CD8-positive, alpha-beta memory T cell (primary cell): ENCODE results near the gene ABCA4. TPM values are rescaled to one million over a fixed set of nuclear protein-coding genes. Genes with fewer than 3 reads are reported as not detected.
"Not testable (repeated sequence)": the region's sequence is repeated elsewhere in the genome, so short reads cannot be mapped to it uniquely, and the experiment has no call there.

Source experiments
- CTCF ChIA-PET: fragments of 350-600 bp; sonication (Branson Sonifier 250); formaldehyde crosslinking; loops from one replicate; lab custom pipeline; 2021; ENCODE audit warnings: antibody characterized with exemption; lab: Charles Lee
- POLR2A ChIA-PET: fragments of 350-600 bp; sonication (Branson Sonifier 250); formaldehyde crosslinking; loops from one replicate; lab custom pipeline; 2021; ENCODE audit warnings: antibody characterized with exemption; lab: Charles Lee
- DNase-seq, 5 donors: peaks; one replicate each; pipeline versions ENCODE4 v3.0.0 to v3.0.0-alpha.2; 2020 to 2022; ENCODE audit warnings: mixed read lengths in 1 of 5
- H3K27ac ChIP-seq: one replicate; pipeline ENCODE4 v1.7.0; 2013; ENCODE audit warnings: low read depth, mild to moderate bottlenecking, low read length, moderate library complexity
- H3K27me3 ChIP-seq: 2 replicates; pipeline ENCODE4 v1.7.0; 2013; ENCODE audit warnings: low read length, mild to moderate bottlenecking; ENCODE audit not compliant: insufficient read depth, poor library complexity, severe bottlenecking
- H3K36me3 ChIP-seq: 2 replicates; pipeline ENCODE4 v1.7.0; 2013; ENCODE audit warnings: mild to moderate bottlenecking, low read length, moderate library complexity; ENCODE audit not compliant: insufficient read depth
- H3K4me1 ChIP-seq: 2 replicates; pipeline ENCODE4 v1.7.0; 2013; ENCODE audit warnings: mild to moderate bottlenecking, low read length, moderate library complexity; ENCODE audit not compliant: insufficient read depth
- H3K4me3 ChIP-seq: 2 replicates; pipeline ENCODE4 v1.7.0; 2013; ENCODE audit warnings: mild to moderate bottlenecking, low read length
- H3K9me3 ChIP-seq: 2 replicates; pipeline ENCODE4 v1.7.0; 2013; ENCODE audit warnings: mild to moderate bottlenecking, low read length
- H3K27ac Mint-ChIP-seq, 8 donors: one replicate each; pipeline ENCODE4 v1.8.0; 2020 to 2021; ENCODE audit warnings: mixed read lengths in 8 of 8, mild to moderate bottlenecking in 6 of 8, inconsistent platforms in 3 of 8, moderate library complexity in 3 of 8
- H3K27me3 Mint-ChIP-seq, 2 donors: one replicate each; pipeline ENCODE4 v1.8.0; 2020 to 2021; ENCODE audit warnings: mixed read lengths in 2 of 2, mild to moderate bottlenecking in 1 of 2, moderate library complexity in 1 of 2
- H3K36me3 Mint-ChIP-seq, 3 donors: one replicate each; pipeline ENCODE4 v1.8.0; 2020 to 2021; ENCODE audit warnings: mixed read lengths in 3 of 3, inconsistent platforms in 1 of 3, mild to moderate bottlenecking in 1 of 3
- H3K4me1 Mint-ChIP-seq, 3 donors: one replicate each; pipeline ENCODE4 v1.8.0; 2020 to 2021; ENCODE audit warnings: mixed read lengths in 3 of 3, inconsistent platforms in 1 of 3, mild to moderate bottlenecking in 1 of 3
- H3K4me3 Mint-ChIP-seq, 7 donors: one replicate each; pipeline ENCODE4 v1.8.0; 2020 to 2021; ENCODE audit warnings: mixed read lengths in 7 of 7, mild to moderate bottlenecking in 6 of 7, moderate library complexity in 4 of 7, inconsistent platforms in 2 of 7
- H3K9me3 Mint-ChIP-seq, 5 donors: one replicate each; pipeline ENCODE4 v1.8.0; 2020 to 2022; ENCODE audit warnings: mixed read lengths in 5 of 5, mild to moderate bottlenecking in 3 of 5, moderate library complexity in 2 of 5, inconsistent platforms in 1 of 5
- polyA plus RNA-seq: library from polyadenylated mRNA; unstranded; fragments of 300-500 nt; fragmentation: Illumina TruSeq; gene quantifications from one replicate; pipeline ENCODE4 v1.2.3, GENCODE V29; 2021
- total RNA-seq, 2 experiments: library from RNA; stranded (reverse); gene quantifications; one replicate each; pipeline ENCODE4 v1.2.3, GENCODE V29; 2021

ABCA4 gene
- total and polyA plus RNA-seq, 3 experiments from 2014 or later = not detected

DNA sequence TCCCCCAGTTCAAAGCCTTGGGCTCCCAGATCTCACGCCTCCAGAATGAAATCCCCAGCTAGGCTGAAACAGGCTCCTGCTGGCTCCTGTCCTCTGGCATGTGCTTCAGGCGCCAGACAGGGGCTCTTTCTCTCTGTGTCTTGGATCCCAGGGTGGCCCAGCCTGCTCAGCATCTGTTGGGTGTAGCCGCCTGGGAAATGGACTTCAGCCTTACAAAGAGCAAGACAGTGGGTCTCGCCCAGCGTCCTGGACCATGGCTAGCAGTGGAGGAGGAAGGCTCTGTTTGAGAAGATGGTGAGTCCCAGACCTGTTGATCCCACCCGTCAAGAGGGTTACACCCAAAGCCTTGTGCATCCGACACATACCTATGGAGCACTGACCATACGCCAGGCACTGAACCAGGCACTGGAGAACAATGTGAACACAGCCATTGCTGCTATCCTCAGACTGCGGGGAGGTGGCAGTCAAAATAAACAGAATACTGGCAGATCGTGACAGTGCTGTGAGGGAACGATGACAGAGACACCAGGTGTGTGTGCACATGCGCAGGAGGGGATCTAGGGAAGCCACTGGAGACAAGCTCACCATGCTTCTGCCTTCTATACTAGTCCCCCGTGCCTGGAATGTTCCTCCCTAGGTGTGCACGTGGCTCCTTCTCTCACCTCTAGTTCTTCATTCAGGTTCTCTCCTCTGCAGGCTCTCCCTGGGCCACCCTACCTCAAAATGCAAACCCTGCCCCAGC, 118.7 kb downstream of the ABCA4 start:
- Mint-ChIP-seq H3K36me3 (no peaks in the 10 kb centered on the region), H3K4me1 (no peaks in the 10 kb centered on the region), H3K27ac (no peak overlapping the region), H3K4me3 (no peak overlapping the region), H3K9me3 (no peaks in the 10 kb centered on the region), H3K27me3 (peaks cover 5 to 33% of the 10 kb centered on the region in 2 donors)
- H3K9me3 ChIP-seq = no peaks in the 10 kb centered on the region
- POLR2A ChIA-PET = no interaction called here
- H3K27me3 ChIP-seq = no peaks in the 10 kb centered on the region
- DNase-seq = no peak
- H3K27ac ChIP-seq = no peak overlapping the region
- CTCF ChIA-PET = no interaction called here
- no peak overlapping the region for H3K4me3 ChIP-seq
- H3K4me1 ChIP-seq = no peaks in the 10 kb centered on the region
- no peaks in the 10 kb centered on the region for H3K36me3 ChIP-seq

DNA sequence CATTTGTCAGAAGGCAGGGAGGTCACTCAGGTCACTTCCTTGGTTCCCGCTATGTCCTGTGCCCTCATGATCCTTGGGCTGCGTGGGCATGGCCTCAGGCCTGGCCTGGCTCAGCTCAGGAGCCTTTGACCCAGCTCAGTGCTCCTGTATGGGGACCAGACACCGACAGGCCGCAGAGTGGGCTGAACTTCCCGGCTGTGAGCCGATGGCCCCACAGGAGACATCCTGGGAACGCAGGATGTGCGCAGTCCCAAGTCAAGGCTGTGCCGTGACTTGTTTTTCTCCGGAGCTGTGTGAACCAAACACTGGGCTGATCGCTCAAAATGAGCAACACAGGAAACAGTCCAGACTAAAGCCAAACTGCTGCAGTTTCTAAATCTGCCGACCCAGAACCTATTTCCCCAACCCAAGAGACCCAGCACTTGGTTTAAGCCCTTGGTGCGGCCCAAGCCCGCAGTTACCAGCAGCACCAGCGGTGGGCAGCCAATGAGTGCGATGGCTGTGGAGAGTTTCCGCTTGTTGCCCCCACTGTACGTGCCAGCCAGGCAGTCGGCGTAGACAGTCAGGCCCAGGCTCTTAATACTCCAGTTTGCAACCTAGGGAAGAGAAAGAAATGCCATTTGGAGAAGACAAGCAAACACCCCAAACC, 119.4 kb downstream of the ABCA4 start:
- ChIA-PET CTCF (no interaction called here), POLR2A (no interaction called here)
- H3K4me3 Mint-ChIP-seq = no peak overlapping the region
- no peak overlapping the region for H3K27ac Mint-ChIP-seq
- H3K4me1 Mint-ChIP-seq = no peaks in the 10 kb centered on the region
- Histone ChIP-seq H3K4me3 (no peak overlapping the region), H3K27ac (no peak overlapping the region), H3K27me3 (no peaks in the 10 kb centered on the region), H3K36me3 (no peaks in the 10 kb centered on the region), H3K9me3 (no peaks in the 10 kb centered on the region), H3K4me1 (no peaks in the 10 kb centered on the region)
- no peak for DNase-seq
- H3K9me3 Mint-ChIP-seq = no peaks in the 10 kb centered on the region
- H3K27me3 Mint-ChIP-seq = peaks cover 5 to 34% of the 10 kb centered on the region in 2 donors
- H3K36me3 Mint-ChIP-seq = no peaks in the 10 kb centered on the region

GRCh38 chr1:94000510-94001282, 120.3 kb downstream of the ABCA4 start:
- Histone ChIP-seq H3K36me3 (no peaks in the 10 kb centered on the region), H3K9me3 (no peaks in the 10 kb centered on the region), H3K4me3 (no peak overlapping the region), H3K27ac (no peak overlapping the region), H3K4me1 (no peaks in the 10 kb centered on the region), H3K27me3 (no peaks in the 10 kb centered on the region)
- ChIA-PET POLR2A (no interaction called here), CTCF (no interaction called here)
- Mint-ChIP-seq H3K4me3 (no peak overlapping the region), H3K36me3 (no peaks in the 10 kb centered on the region), H3K9me3 (no peaks in the 10 kb centered on the region), H3K27ac (peak overlapping the region in 1 of 8 donors; percentile 19), H3K27me3 (peaks cover 5 to 31% of the 10 kb centered on the region in 2 donors), H3K4me1 (peaks cover 0 to 2% (median 0%) of the 10 kb centered on the region in 3 donors)
- no peak for DNase-seq

- no peaks in the 10 kb centered on the region for H3K9me3 ChIP-seq
- no peaks in the 10 kb centered on the region for H3K36me3 ChIP-seq
- Mint-ChIP-seq H3K4me3 (no peak overlapping the region), H3K27me3 (peaks cover 5 to 28% of the 10 kb centered on the region in 2 donors), H3K9me3 (no peaks in the 10 kb centered on the region), H3K27ac (peak overlapping the region in 1 of 8 donors; percentile 19), H3K36me3 (no peaks in the 10 kb centered on the region), H3K4me1 (peaks cover 0 to 2% (median 0%) of the 10 kb centered on the region in 3 donors)
- no peak overlapping the region for H3K4me3 ChIP-seq
- no peaks in the 10 kb centered on the region for H3K27me3 ChIP-seq
- DNase-seq = no peak
- H3K27ac ChIP-seq = no peak overlapping the region
- POLR2A ChIA-PET = no interaction called here
- H3K4me1 ChIP-seq = no peaks in the 10 kb centered on the region
- CTCF ChIA-PET = interaction anchor here (1.1 kb wide), 1 partner anchor 12 kb away, joined by 3 read pairs; no protein-coding TSS in a partner anchor
Observed at GRCh38 chr1:93999840-94000415, 121.0 kb downstream of the ABCA4 start.

- H3K4me3 Mint-ChIP-seq, H3K36me3 ChIP-seq, H3K36me3 Mint-ChIP-seq, H3K4me1 Mint-ChIP-seq, H3K4me3 ChIP-seq, H3K4me1 ChIP-seq, H3K27ac Mint-ChIP-seq, H3K9me3 ChIP-seq, H3K27me3 ChIP-seq, POLR2A ChIA-PET, H3K9me3 Mint-ChIP-seq, H3K27ac ChIP-seq, DNase-seq: not testable (repeated sequence)
- CTCF ChIA-PET = interaction anchor here (1.1 kb wide), 1 partner anchor 13 kb away, joined by 3 read pairs; no protein-coding TSS in a partner anchor
- H3K27me3 Mint-ChIP-seq = peaks cover 9 to 27% of the 10 kb centered on the region in 2 donors
Observed at GRCh38 chr1:93998532-93998931, 122.4 kb downstream of the ABCA4 start.

DNA sequence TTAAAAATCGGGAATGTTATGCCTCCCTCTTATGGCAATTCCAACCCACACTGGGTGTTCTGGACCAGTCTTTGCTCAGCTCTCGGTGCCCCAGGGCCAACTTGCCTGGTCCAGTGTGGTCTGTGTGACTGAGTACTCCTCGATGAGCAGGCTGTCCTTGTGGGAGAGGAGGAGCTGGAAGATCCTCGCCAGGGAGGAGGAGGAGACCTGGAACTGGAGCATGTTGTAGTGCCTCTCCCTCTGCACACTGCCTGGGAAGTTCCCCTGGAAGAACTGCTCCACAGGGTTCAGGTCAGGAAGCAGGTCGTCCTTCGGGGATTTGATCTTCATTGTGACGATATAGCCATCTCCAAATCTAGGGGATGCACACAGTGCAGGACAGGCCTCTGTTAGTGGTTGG, 123.2 kb downstream of the ABCA4 start:
- CTCF ChIA-PET = no interaction called here
- H3K4me3 ChIP-seq = no peak overlapping the region
- H3K9me3 Mint-ChIP-seq = no peaks in the 10 kb centered on the region
- DNase-seq = no peak
- H3K4me1 Mint-ChIP-seq = peaks cover 0 to 2% (median 0%) of the 10 kb centered on the region in 3 donors
- no peaks in the 10 kb centered on the region for H3K27me3 ChIP-seq
- no peak overlapping the region for H3K4me3 Mint-ChIP-seq
- H3K36me3 Mint-ChIP-seq = no peaks in the 10 kb centered on the region
- POLR2A ChIA-PET = no interaction called here
- no peak overlapping the region for H3K27ac Mint-ChIP-seq
- peaks cover 13 to 31% of the 10 kb centered on the region in 2 donors for H3K27me3 Mint-ChIP-seq
- H3K36me3 ChIP-seq = no peaks in the 10 kb centered on the region
- no peaks in the 10 kb centered on the region for H3K9me3 ChIP-seq
- H3K27ac ChIP-seq = no peak overlapping the region
- no peaks in the 10 kb centered on the region for H3K4me1 ChIP-seq

DNA sequence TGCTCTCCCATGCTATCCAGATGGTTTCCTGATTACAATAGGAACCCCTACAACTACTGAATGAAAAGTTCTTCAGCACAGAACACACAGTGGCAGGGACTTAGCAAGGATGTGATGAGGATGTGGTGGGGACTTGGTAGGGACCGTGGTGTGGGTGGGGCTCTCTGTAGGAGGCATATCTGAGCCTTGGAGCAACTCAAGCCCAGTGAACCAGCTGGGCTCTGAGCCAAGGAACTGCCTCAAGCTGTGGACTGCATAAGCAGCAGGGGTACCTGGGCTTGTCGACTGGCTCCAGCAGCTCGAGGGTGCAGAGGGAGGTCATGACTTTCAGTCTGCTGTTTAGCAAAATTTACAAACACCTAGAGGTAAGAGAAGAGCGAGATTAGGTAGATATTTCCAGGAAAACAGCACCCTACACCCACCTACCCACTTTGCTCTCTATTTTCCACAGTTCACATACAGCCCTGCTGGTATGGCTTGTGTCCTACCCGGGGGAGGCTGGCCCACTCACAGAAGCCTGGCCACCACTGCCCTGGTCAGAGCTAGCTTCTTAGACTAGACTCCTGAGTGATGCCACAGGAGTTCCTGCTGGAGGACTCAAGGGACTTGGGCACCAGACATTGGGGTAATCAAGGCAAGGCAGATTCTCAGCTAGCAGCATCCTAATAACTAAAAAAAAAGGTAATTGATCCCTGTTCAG, 125.0 kb downstream of the ABCA4 start:
- H3K4me1 ChIP-seq = no peaks in the 10 kb centered on the region
- H3K27me3 ChIP-seq = no peaks in the 10 kb centered on the region
- Mint-ChIP-seq H3K9me3 (no peaks in the 10 kb centered on the region), H3K4me1 (peaks cover 0 to 2% (median 0%) of the 10 kb centered on the region in 3 donors), H3K27ac (peak overlapping the region in 1 of 8 donors; percentile 64), H3K36me3 (no peaks in the 10 kb centered on the region), H3K27me3 (peaks cover 18 to 35% of the 10 kb centered on the region in 2 donors), H3K4me3 (no peak overlapping the region)
- H3K27ac ChIP-seq = no peak overlapping the region
- no peak for DNase-seq
- ChIA-PET CTCF (no interaction called here), POLR2A (no interaction called here)
- no peaks in the 10 kb centered on the region for H3K9me3 ChIP-seq
- H3K36me3 ChIP-seq = no peaks in the 10 kb centered on the region
- no peak overlapping the region for H3K4me3 ChIP-seq
